HUES64 (cell line): ENCODE data around the gene USP22.

Experiments used
- H3K27ac ChIP-seq: 2 replicates; pipeline ENCODE4 v1.7.0; 2013; ENCODE audit warnings: low read depth, low read length, inconsistent platforms
- H3K27me3 ChIP-seq: 2 replicates; pipeline ENCODE4 v1.6.1; 2013; ENCODE audit warnings: mild to moderate bottlenecking, low read length; ENCODE audit not compliant: insufficient read depth
- H3K36me3 ChIP-seq: 2 replicates; pipeline ENCODE4 v1.6.1; 2013; ENCODE audit warnings: mild to moderate bottlenecking, low read length; ENCODE audit not compliant: insufficient read depth
- H3K4me1 ChIP-seq: 2 replicates; pipeline ENCODE4 v1.6.1; 2013; ENCODE audit warnings: mild to moderate bottlenecking, low read length, moderate library complexity; ENCODE audit not compliant: insufficient read depth
- H3K4me3 ChIP-seq: 2 replicates; pipeline ENCODE4 v1.5.1; 2013; ENCODE audit warnings: mild to moderate bottlenecking, low read length, moderate library complexity
- H3K9ac ChIP-seq: 2 replicates; pipeline ENCODE4 v1.6.1; 2013; ENCODE audit warnings: mild to moderate bottlenecking, low read depth, low read length
- H3K9me3 ChIP-seq: 2 replicates; pipeline ENCODE4 v1.6.1; 2013; ENCODE audit warnings: low read depth, low read length; ENCODE audit not compliant: insufficient read depth
- WGBS: fragments of 150-250, 120-280 bp; methylation state at CpG from one replicate; pipeline ENCODE4 v1.1.7; 2013; ENCODE audit warnings: missing lambda C conversion rate; 5-methylcytosine and 5-hydroxymethylcytosine counted together

Gene USP22

GRCh38 chr17:21018894-21019293, 23.9 kb downstream of the USP22 start:
- Histone ChIP-seq H3K4me3 (no peak overlapping the region), H3K27ac (no peak overlapping the region), H3K4me1 (no peaks in the 10 kb centered on the region), H3K9ac (no peak overlapping the region), H3K9me3 (no peaks in the 10 kb centered on the region), H3K36me3 (peaks cover 99% of the 10 kb centered on the region), H3K27me3 (no peaks in the 10 kb centered on the region)
- 96% methylated on average over 9 of the region's 9 CpGs for WGBS

- Histone ChIP-seq H3K27ac (no peak overlapping the region), H3K9ac (no peak overlapping the region), H3K27me3 (no peaks in the 10 kb centered on the region), H3K4me3 (no peak overlapping the region), H3K36me3 (peaks cover 97% of the 10 kb centered on the region), H3K4me1 (no peaks in the 10 kb centered on the region), H3K9me3 (no peaks in the 10 kb centered on the region)
- WGBS = 96% methylated on average over 10 of the region's 10 CpGs
Measured at GRCh38 chr17:21017861-21018260, 24.9 kb downstream of the USP22 start.

GRCh38 chr17:21017256-21017655, 25.6 kb downstream of the USP22 start:
- Histone ChIP-seq H3K27ac (no peak overlapping the region), H3K4me1 (no peaks in the 10 kb centered on the region), H3K4me3 (no peak overlapping the region), H3K9me3 (no peaks in the 10 kb centered on the region), H3K27me3 (no peaks in the 10 kb centered on the region), H3K36me3 (peaks cover 98% of the 10 kb centered on the region), H3K9ac (no peak overlapping the region)
- 95% methylated on average over 15 of the region's 15 CpGs for WGBS

- Histone ChIP-seq H3K4me1 (no peaks in the 10 kb centered on the region), H3K9ac (no peak overlapping the region), H3K4me3 (no peak overlapping the region), H3K9me3 (no peaks in the 10 kb centered on the region), H3K27me3 (no peaks in the 10 kb centered on the region), H3K27ac (no peak overlapping the region), H3K36me3 (peaks cover 98% of the 10 kb centered on the region)
- WGBS = 98% methylated on average over 7 of the region's 7 CpGs
Measured at GRCh38 chr17:21016826-21017225, 26.0 kb downstream of the USP22 start.

GRCh38 chr17:21015564-21015963, 27.2 kb downstream of the USP22 start:
- Histone ChIP-seq H3K27ac (no peak overlapping the region), H3K4me1 (no peaks in the 10 kb centered on the region), H3K4me3 (no peak overlapping the region), H3K27me3 (no peaks in the 10 kb centered on the region), H3K36me3 (peaks cover 98% of the 10 kb centered on the region), H3K9ac (no peak overlapping the region), H3K9me3 (no peaks in the 10 kb centered on the region)
- 96% methylated on average over 15 of the region's 15 CpGs for WGBS

GRCh38 chr17:21014498-21014897, 28.3 kb downstream of the USP22 start:
- H3K4me3 ChIP-seq = no peak overlapping the region
- H3K4me1 ChIP-seq = no peaks in the 10 kb centered on the region
- H3K9ac ChIP-seq = no peak overlapping the region
- 96% methylated on average over 10 of the region's 11 CpGs for WGBS
- H3K9me3 ChIP-seq = no peaks in the 10 kb centered on the region
- no peak overlapping the region for H3K27ac ChIP-seq
- H3K36me3 ChIP-seq = peaks cover 98% of the 10 kb centered on the region
- H3K27me3 ChIP-seq = no peaks in the 10 kb centered on the region

- Histone ChIP-seq H3K27ac (no peak overlapping the region), H3K4me1 (no peaks in the 10 kb centered on the region), H3K4me3 (no peak overlapping the region), H3K9me3 (no peaks in the 10 kb centered on the region), H3K36me3 (peaks cover 98% of the 10 kb centered on the region), H3K27me3 (no peaks in the 10 kb centered on the region), H3K9ac (no peak overlapping the region)
- WGBS = 92% methylated on average over 9 of the region's 9 CpGs
Measured at GRCh38 chr17:21013983-21014382, 28.8 kb downstream of the USP22 start.

- no peaks in the 10 kb centered on the region for H3K9me3 ChIP-seq
- H3K9ac ChIP-seq = no peak overlapping the region
- H3K27me3 ChIP-seq = no peaks in the 10 kb centered on the region
- no peak overlapping the region for H3K4me3 ChIP-seq
- H3K4me1 ChIP-seq = no peaks in the 10 kb centered on the region
- H3K27ac ChIP-seq = no peak overlapping the region
- 94% methylated on average over 8 of the region's 8 CpGs for WGBS
- peaks cover 98% of the 10 kb centered on the region for H3K36me3 ChIP-seq
Measured at GRCh38 chr17:21012736-21013135, 30.1 kb downstream of the USP22 start.

- Histone ChIP-seq H3K36me3 (peaks cover 98% of the 10 kb centered on the region), H3K9me3 (no peaks in the 10 kb centered on the region), H3K9ac (no peak overlapping the region), H3K4me3 (no peak overlapping the region), H3K4me1 (no peaks in the 10 kb centered on the region), H3K27me3 (no peaks in the 10 kb centered on the region), H3K27ac (no peak overlapping the region)
- WGBS = 95% methylated on average over 27 of the region's 27 CpGs
Measured at GRCh38 chr17:21010705-21011596, 31.9 kb downstream of the USP22 start.

- no peaks in the 10 kb centered on the region for H3K27me3 ChIP-seq
- H3K27ac ChIP-seq = no peak overlapping the region
- no peak overlapping the region for H3K4me3 ChIP-seq
- no peaks in the 10 kb centered on the region for H3K4me1 ChIP-seq
- H3K36me3 ChIP-seq = peaks cover 98% of the 10 kb centered on the region
- no peak overlapping the region for H3K9ac ChIP-seq
- 96% methylated on average over 10 of the region's 10 CpGs for WGBS
- no peaks in the 10 kb centered on the region for H3K9me3 ChIP-seq
Measured at GRCh38 chr17:21008992-21009671, 33.7 kb downstream of the USP22 start.

GRCh38 chr17:21008160-21008915, 34.5 kb downstream of the USP22 start:
- Histone ChIP-seq H3K27me3 (no peaks in the 10 kb centered on the region), H3K4me3 (no peak overlapping the region), H3K9ac (no peak overlapping the region), H3K27ac (no peak overlapping the region), H3K4me1 (no peaks in the 10 kb centered on the region), H3K9me3 (no peaks in the 10 kb centered on the region), H3K36me3 (peaks cover 100% of the 10 kb centered on the region)
- WGBS = 95% methylated on average over 13 of the region's 13 CpGs
